GM23338 (cell line): Measurements from ENCODE around the gene ARHGAP10. TPM values are rescaled to one million over a fixed set of nuclear protein-coding genes. Genes with fewer than 3 reads are reported as not detected.

Source experiments
- ATAC-seq: fragments of 200-7000 bp; cut with Tn5 transposase; 3 replicates; pipeline ENCODE4 v1.9.1; 2020
- DNase-seq: peaks from one replicate; pipeline ENCODE4 v3.0.0-alpha.2; 2015; ENCODE audit warnings: low spot score
- H2AFZ ChIP-seq: fragments of 200-600 bp; sonication (generic); 2 replicates; pipeline ENCODE4 v1.8.0; 2016; ENCODE audit warnings: antibody characterized with exemption, mild to moderate bottlenecking, moderate library complexity
- H3F3A ChIP-seq: fragments of 200-600 bp; sonication (generic); replicated peaks from 2 replicates; pipeline ENCODE4 v1.8.0; 2017; ENCODE audit warnings: antibody characterized with exemption, mixed run types, low read depth
- H3K27ac ChIP-seq: fragments of 200-600 bp; sonication (generic); 2 replicates; pipeline ENCODE4 v1.6.1; 2016; ENCODE audit warnings: low read depth
- H3K27me3 ChIP-seq: fragments of 200-600 bp; sonication (generic); 2 replicates; pipeline ENCODE4 v1.8.0; 2016; ENCODE audit warnings: mild to moderate bottlenecking, mixed run types, moderate library complexity; ENCODE audit not compliant: insufficient read depth
- H3K36me3 ChIP-seq: fragments of 200-600 bp; sonication (generic); 2 replicates; pipeline ENCODE4 v1.8.0; 2016; ENCODE audit warnings: mild to moderate bottlenecking; ENCODE audit not compliant: insufficient read depth
- H3K4me1 ChIP-seq: fragments of 200-600 bp; sonication (generic); 2 replicates; pipeline ENCODE4 v1.8.0; 2016; ENCODE audit warnings: mild to moderate bottlenecking, moderate library complexity; ENCODE audit not compliant: insufficient read depth
- H3K4me2 ChIP-seq: fragments of 200-600 bp; sonication (generic); 2 replicates; pipeline ENCODE4 v1.7.1; 2017; ENCODE audit warnings: mixed run types
- H3K4me3 ChIP-seq: fragments of 200-600 bp; sonication (generic); 2 replicates; pipeline ENCODE4 v1.6.1; 2016; ENCODE audit warnings: mixed run types
- H3K79me2 ChIP-seq: fragments of 200-600 bp; sonication (generic); replicated peaks from 2 replicates; pipeline ENCODE4 v1.8.0; 2017; ENCODE audit warnings: mild to moderate bottlenecking; ENCODE audit not compliant: insufficient read depth
- H3K9me2 ChIP-seq: fragments of 200-600 bp; sonication (generic); 2 replicates; pipeline ENCODE4 v1.8.0; 2017; ENCODE audit not compliant: insufficient read depth
- H4K20me1 ChIP-seq: fragments of 200-600 bp; sonication (generic); replicated peaks from 2 replicates; pipeline ENCODE4 v1.8.0; 2017; ENCODE audit warnings: mild to moderate bottlenecking; ENCODE audit not compliant: insufficient read depth
- H3K27ac Mint-ChIP-seq: 2 replicates; pipeline ENCODE4 v1.8.0; 2020; ENCODE audit warnings: inconsistent platforms, mild to moderate bottlenecking, moderate library complexity, mixed read lengths
- H3K27me3 Mint-ChIP-seq: 3 replicates; pipeline ENCODE4 v1.8.0; 2022; ENCODE audit warnings: low read depth, mild to moderate bottlenecking, moderate library complexity, mixed read lengths, inconsistent platforms; ENCODE audit not compliant: insufficient read depth, poor library complexity
- H3K36me3 Mint-ChIP-seq: 3 replicates; pipeline ENCODE4 v1.8.0; 2021; ENCODE audit warnings: low read depth, mild to moderate bottlenecking, inconsistent platforms, moderate library complexity, mixed read lengths
- H3K4me1 Mint-ChIP-seq: 3 replicates; pipeline ENCODE4 v1.8.0; 2020; ENCODE audit warnings: mild to moderate bottlenecking, inconsistent platforms, mixed read lengths
- H3K4me3 Mint-ChIP-seq: 3 replicates; pipeline ENCODE4 v1.8.0; 2021; ENCODE audit warnings: moderate library complexity, mild to moderate bottlenecking, inconsistent platforms, mixed read lengths
- H3K9me3 Mint-ChIP-seq: 3 replicates; pipeline ENCODE4 v1.8.0; 2020; ENCODE audit warnings: moderate library complexity, mild to moderate bottlenecking, inconsistent platforms, mixed read lengths
- CREB1 ChIP-seq: fragments of 250-450 bp; sonication (Bioruptor Pico); IDR thresholded peaks from 2 replicates; pipeline ENCODE4 v1.5.0; 2020; ENCODE audit warnings: low read depth, mild to moderate bottlenecking, moderate library complexity
- ETS1 ChIP-seq: IDR thresholded peaks from 2 replicates; pipeline ENCODE4 v1.6.1; 2016; ENCODE audit warnings: antibody characterized with exemption
- ZNF462 ChIP-seq: fragments of 250-450 bp; sonication (Bioruptor Pico); IDR thresholded peaks from 2 replicates; pipeline ENCODE4 v1.5.0; 2020; ENCODE audit warnings: mild to moderate bottlenecking, moderate library complexity
- polyA plus RNA-seq: library from polyadenylated mRNA; unstranded; fragments of >200 nt; fragmentation: Nextera tagmentation; extraction: Ambion mirVana; gene quantifications from 2 replicates; pipeline ENCODE4 v1.2.1, GENCODE V29; 2016
- total RNA-seq: library from RNA; depleted of rRNA; stranded (reverse); fragments of >200 nt; shearing (Covaris generic); gene quantifications from 2 replicates; pipeline ENCODE4 v1.2.3, GENCODE V29; 2014

Gene ARHGAP10
- total and polyA plus RNA-seq, 2 experiments from 2014 or later, result 5.1 to 6.3 TPM

- no peaks in the 10 kb centered on the region for H3K36me3 Mint-ChIP-seq
- H3K27me3 Mint-ChIP-seq, result no peaks in the 10 kb centered on the region
- peaks cover 39% of the 10 kb centered on the region for H3K4me1 Mint-ChIP-seq
Measured at GRCh38 chr4:148055844-148056243, 324.0 kb downstream of the ARHGAP10 start.

More at GRCh38 chr4:148055844-148056243, 324.0 kb downstream of the ARHGAP10 start:
- Histone ChIP-seq H3K27ac (no peak overlapping the region), H3F3A (no peaks in the 10 kb centered on the region), H3K4me3 (no peak overlapping the region), H4K20me1 (no peaks in the 10 kb centered on the region), H3K79me2 (no peaks in the 10 kb centered on the region), H2AFZ (no peak overlapping the region), H3K4me2 (no peak overlapping the region), H3K27me3 (no peaks in the 10 kb centered on the region), H3K9me2 (no peaks in the 10 kb centered on the region), H3K4me1 (peaks cover 26% of the 10 kb centered on the region), H3K36me3 (no peaks in the 10 kb centered on the region)
- no peak for ATAC-seq
- no peak for DNase-seq
- H3K4me3 Mint-ChIP-seq, result no peak overlapping the region
- TF ChIP-seq ZNF462 (no peak), ETS1 (no peak), CREB1 (CRISPR knock-in tag) (no peak)
- H3K27ac Mint-ChIP-seq, result no peak overlapping the region
- H3K9me3 Mint-ChIP-seq, result no peaks in the 10 kb centered on the region
